ENCODE measurements around the gene MAK. TPM values are rescaled to one million over a fixed set of nuclear protein-coding genes. Genes with fewer than 3 reads are reported as not detected.
A peak's percentile ranks its signal among the peaks of the same experiment; 100 is the strongest.

MAK gene
- polyA plus RNA-seq, 1 donor from 2014 or later, result not detected

DNA sequence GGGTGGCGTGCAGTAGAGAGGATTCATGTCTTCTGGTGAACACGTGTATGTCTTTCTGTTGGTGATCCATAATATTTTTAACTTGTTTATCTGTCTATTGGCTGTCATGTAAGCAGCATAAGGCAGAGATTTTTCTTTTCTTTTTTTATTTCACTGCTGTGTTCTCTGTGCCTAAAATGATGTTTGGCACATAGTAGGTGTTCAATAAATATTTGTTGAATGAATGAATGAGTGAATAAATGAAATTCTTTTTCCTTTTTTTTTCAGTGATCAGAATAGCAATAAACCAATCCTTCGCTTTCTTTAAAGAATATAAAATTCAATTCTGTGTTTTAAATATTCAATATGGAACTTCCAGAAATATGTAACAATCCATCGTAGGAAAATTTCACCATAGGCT, 30.0 kb downstream of the MAK start (continued):
- TF ChIP-seq RAD21 (conservative IDR thresholded peaks at IDR 0.05), result no peak
- TF ChIP-seq TAF1 (IDR thresholded peaks at IDR 0.05; ENCODE audit: low read depth), result no peak
- no peak for TF ChIP-seq POLR2AphosphoS5 (IDR thresholded peaks at IDR 0.05)

DNA sequence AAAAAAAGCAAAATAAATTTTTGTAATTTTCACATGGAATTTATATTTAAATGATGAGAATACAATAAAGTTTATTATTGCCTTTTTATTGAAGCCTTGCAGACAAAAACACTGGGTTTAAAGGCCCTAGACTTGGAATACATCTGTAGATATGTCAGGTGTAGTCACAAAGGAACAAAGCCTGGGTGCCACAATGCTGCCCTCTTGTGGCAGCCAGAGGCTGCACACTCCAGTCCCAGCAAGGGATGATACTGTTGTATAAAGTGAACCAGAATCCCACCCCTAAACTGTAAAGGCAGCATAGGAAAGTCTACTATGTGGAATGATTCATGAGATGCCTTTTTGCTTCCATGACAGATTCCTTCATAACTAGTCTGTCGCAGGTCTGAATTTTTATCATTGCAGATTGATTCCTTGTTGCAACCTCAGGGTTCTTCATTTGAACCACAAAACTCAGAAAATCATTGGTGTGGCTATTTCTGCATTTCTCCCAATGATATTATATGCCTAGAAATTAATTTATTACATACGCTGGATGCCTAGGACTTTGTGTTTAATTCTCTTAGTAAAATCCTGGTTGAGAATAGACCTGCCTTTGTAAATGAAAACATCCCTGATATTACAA, 37.0 kb downstream of the MAK start:
- no peaks in the 10 kb centered on the region for H3K36me3 ChIP-seq (ENCODE audit: insufficient read depth, low read length)
- H3K4me3 ChIP-seq (ENCODE audit: low read length), result no peak overlapping the region
- TF ChIP-seq, protein P1, sequence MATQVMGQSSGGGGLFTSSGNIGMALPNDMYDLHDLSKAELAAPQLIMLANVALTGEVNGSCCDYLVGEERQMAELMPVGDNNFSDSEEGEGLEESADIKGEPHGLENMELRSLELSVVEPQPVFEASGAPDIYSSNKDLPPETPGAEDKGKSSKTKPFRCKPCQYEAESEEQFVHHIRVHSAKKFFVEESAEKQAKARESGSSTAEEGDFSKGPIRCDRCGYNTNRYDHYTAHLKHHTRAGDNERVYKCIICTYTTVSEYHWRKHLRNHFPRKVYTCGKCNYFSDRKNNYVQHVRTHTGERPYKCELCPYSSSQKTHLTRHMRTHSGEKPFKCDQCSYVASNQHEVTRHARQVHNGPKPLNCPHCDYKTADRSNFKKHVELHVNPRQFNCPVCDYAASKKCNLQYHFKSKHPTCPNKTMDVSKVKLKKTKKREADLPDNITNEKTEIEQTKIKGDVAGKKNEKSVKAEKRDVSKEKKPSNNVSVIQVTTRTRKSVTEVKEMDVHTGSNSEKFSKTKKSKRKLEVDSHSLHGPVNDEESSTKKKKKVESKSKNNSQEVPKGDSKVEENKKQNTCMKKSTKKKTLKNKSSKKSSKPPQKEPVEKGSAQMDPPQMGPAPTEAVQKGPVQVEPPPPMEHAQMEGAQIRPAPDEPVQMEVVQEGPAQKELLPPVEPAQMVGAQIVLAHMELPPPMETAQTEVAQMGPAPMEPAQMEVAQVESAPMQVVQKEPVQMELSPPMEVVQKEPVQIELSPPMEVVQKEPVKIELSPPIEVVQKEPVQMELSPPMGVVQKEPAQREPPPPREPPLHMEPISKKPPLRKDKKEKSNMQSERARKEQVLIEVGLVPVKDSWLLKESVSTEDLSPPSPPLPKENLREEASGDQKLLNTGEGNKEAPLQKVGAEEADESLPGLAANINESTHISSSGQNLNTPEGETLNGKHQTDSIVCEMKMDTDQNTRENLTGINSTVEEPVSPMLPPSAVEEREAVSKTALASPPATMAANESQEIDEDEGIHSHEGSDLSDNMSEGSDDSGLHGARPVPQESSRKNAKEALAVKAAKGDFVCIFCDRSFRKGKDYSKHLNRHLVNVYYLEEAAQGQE (IDR thresholded peaks at IDR 0.05; ENCODE audit: borderline replicate concordance), result no peak
- TF ChIP-seq, protein P2, sequence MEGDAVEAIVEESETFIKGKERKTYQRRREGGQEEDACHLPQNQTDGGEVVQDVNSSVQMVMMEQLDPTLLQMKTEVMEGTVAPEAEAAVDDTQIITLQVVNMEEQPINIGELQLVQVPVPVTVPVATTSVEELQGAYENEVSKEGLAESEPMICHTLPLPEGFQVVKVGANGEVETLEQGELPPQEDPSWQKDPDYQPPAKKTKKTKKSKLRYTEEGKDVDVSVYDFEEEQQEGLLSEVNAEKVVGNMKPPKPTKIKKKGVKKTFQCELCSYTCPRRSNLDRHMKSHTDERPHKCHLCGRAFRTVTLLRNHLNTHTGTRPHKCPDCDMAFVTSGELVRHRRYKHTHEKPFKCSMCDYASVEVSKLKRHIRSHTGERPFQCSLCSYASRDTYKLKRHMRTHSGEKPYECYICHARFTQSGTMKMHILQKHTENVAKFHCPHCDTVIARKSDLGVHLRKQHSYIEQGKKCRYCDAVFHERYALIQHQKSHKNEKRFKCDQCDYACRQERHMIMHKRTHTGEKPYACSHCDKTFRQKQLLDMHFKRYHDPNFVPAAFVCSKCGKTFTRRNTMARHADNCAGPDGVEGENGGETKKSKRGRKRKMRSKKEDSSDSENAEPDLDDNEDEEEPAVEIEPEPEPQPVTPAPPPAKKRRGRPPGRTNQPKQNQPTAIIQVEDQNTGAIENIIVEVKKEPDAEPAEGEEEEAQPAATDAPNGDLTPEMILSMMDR (IDR thresholded peaks at IDR 0.05; ENCODE audit: poor library complexity, severe bottlenecking), result peak; percentile 95
- TF ChIP-seq TAF1 (IDR thresholded peaks at IDR 0.05; ENCODE audit: low read depth) (no peak), RAD21 (conservative IDR thresholded peaks at IDR 0.05) (peak; percentile 81), POLR2AphosphoS5 (IDR thresholded peaks at IDR 0.05) (no peak), EP300 (conservative IDR thresholded peaks at IDR 0.05; ENCODE audit: poor library complexity, severe bottlenecking) (no peak), MXI1 (conservative IDR thresholded peaks at IDR 0.05; ENCODE audit: poor library complexity, severe bottlenecking) (no peak), EZH2 (IDR thresholded peaks at IDR 0.05; ENCODE audit: borderline replicate concordance, insufficient read depth, low read length, poor library complexity, severe bottlenecking) (no peak), SMC3 (conservative IDR thresholded peaks at IDR 0.05; ENCODE audit: poor library complexity) (peak; percentile 83)

DNA sequence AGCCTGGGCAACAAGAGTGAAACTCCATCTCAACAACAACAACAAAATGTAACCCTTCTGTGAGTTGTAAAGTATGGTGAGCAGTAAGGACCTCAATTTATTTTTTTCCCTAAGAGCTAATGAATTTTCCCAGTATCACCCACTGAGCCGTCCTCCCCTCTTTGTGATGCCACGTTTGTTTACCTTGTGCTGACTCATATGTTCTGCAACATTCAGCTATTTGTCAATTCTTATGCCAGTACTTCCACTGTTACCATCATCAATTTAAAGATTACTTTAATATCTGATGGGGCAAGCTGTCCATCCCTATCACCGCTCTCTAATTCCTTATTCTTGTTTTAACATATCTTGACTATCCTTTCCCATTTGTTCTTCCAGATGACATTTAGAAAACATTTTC, 37.5 kb downstream of the MAK start:
- Histone ChIP-seq H3K27ac (ENCODE audit: low read length) (peak overlapping the region; percentile 24), H3K9me3 (ENCODE audit: low read length) (no peaks in the 10 kb centered on the region)

More for the DNA sequence above, 37.0 kb downstream of the MAK start:
- H3F3A ChIP-seq (ENCODE audit: insufficient read depth, low read length, poor library complexity, severe bottlenecking), result no peaks in the 10 kb centered on the region
- H3K4me2 ChIP-seq (ENCODE audit: low read length), result no peak overlapping the region
- H3K27me3 ChIP-seq (ENCODE audit: insufficient read depth, low read depth, low read length), result no peaks in the 10 kb centered on the region
- no peak overlapping the region for H3K9ac ChIP-seq (ENCODE audit: low read length)
- H4K20me1 ChIP-seq (ENCODE audit: insufficient read depth), result no peaks in the 10 kb centered on the region
- H3K9me2 ChIP-seq (ENCODE audit: insufficient read depth, low read length), result no peaks in the 10 kb centered on the region
- H3K27ac ChIP-seq (ENCODE audit: low read length), result peak overlapping the region; percentile 24
- no peaks in the 10 kb centered on the region for H3K79me2 ChIP-seq (replicated peaks; ENCODE audit: insufficient read depth, low read length)
- peak overlapping the region; percentile 62 for H2AFZ ChIP-seq (ENCODE audit: low read depth, low read length)
- H3K9me3 ChIP-seq (ENCODE audit: low read length), result no peaks in the 10 kb centered on the region

More for the DNA sequence above, 37.5 kb downstream of the MAK start:
- Histone ChIP-seq H3K9me2 (ENCODE audit: insufficient read depth, low read length) (no peaks in the 10 kb centered on the region), H3K27me3 (ENCODE audit: insufficient read depth, low read depth, low read length) (no peaks in the 10 kb centered on the region), H2AFZ (ENCODE audit: low read depth, low read length) (peak overlapping the region; percentile 62), H3K79me2 (replicated peaks; ENCODE audit: insufficient read depth, low read length) (no peaks in the 10 kb centered on the region), H3F3A (ENCODE audit: insufficient read depth, low read length, poor library complexity, severe bottlenecking) (no peaks in the 10 kb centered on the region), H3K36me3 (ENCODE audit: insufficient read depth, low read length) (no peaks in the 10 kb centered on the region), H3K4me2 (ENCODE audit: low read length) (no peak overlapping the region), H3K4me3 (ENCODE audit: low read length) (no peak overlapping the region), H4K20me1 (ENCODE audit: insufficient read depth) (no peaks in the 10 kb centered on the region), H3K9ac (ENCODE audit: low read length) (no peak overlapping the region)
- TF ChIP-seq TAF1 (IDR thresholded peaks at IDR 0.05; ENCODE audit: low read depth) (no peak), RAD21 (conservative IDR thresholded peaks at IDR 0.05) (no peak), MXI1 (conservative IDR thresholded peaks at IDR 0.05; ENCODE audit: poor library complexity, severe bottlenecking) (no peak), EZH2 (IDR thresholded peaks at IDR 0.05; ENCODE audit: borderline replicate concordance, insufficient read depth, low read length, poor library complexity, severe bottlenecking) (no peak), POLR2AphosphoS5 (IDR thresholded peaks at IDR 0.05) (no peak)
- TF ChIP-seq, protein P2 (IDR thresholded peaks at IDR 0.05; ENCODE audit: poor library complexity, severe bottlenecking), result no peak
